Tibial nerve (tissue), 4 donors: ENCODE data around the gene NR2F2. TPM values are rescaled to one million over a fixed set of nuclear protein-coding genes. Genes with fewer than 3 reads are reported as not detected.

Source experiments
- DNase-seq, 2 donors: peaks; one replicate each; pipeline ENCODE4 v3.0.0-alpha.2; 2019; ENCODE audit warnings: low spot score in 2 of 2
- H3K27ac ChIP-seq, 4 donors: fragments of 200-600 bp; sonication (generic) in 3 of 4; one replicate each; pipeline ENCODE4 v1.5.1; 2017 to 2019; ENCODE audit warnings: mild to moderate bottlenecking in 1 of 4
- H3K27me3 ChIP-seq, 2 donors: fragments of 200-600 bp; sonication (generic) in 1 of 2; one replicate each; pipeline versions ENCODE4 v1.5.1 to v1.6.0; 2017 to 2019
- H3K36me3 ChIP-seq, 3 donors: fragments of 200-600 bp; sonication (generic); one replicate each; pipeline ENCODE4 v1.5.1; 2018 to 2019
- H3K4me1 ChIP-seq, 4 donors: fragments of 200-600 bp; sonication (generic) in 3 of 4; one replicate each; pipeline ENCODE4 v1.5.1; 2017 to 2019
- H3K4me3 ChIP-seq, 4 donors: fragments of 200-600 bp; sonication (generic) in 3 of 4; one replicate each; pipeline ENCODE4 v1.5.1; 2017 to 2019; ENCODE audit warnings: mild to moderate bottlenecking in 1 of 4, moderate library complexity in 1 of 4
- H3K9me3 ChIP-seq, 4 donors: fragments of 200-600 bp; sonication (generic) in 3 of 4; one replicate each; pipeline ENCODE4 v1.5.1; 2017 to 2019
- CTCF ChIP-seq, 5 experiments: fragments of 200-600 bp in 3 of 5; fragments of 450-650 bp in 2 of 5; sonication (generic) in 3 of 5; IDR thresholded peaks; one replicate each; pipeline ENCODE4 v1.5.1; 2016 to 2019; ENCODE audit warnings: antibody characterized with exemption in 5 of 5, mild to moderate bottlenecking in 3 of 5, moderate library complexity in 2 of 5
- EP300 ChIP-seq, 2 donors: sonication (generic); formaldehyde crosslinking; IDR thresholded peaks; one replicate each; pipeline ENCODE4 v1.6.1; 2017; ENCODE audit warnings: antibody characterized with exemption in 2 of 2, mild to moderate bottlenecking in 1 of 2
- POLR2A ChIP-seq, 2 donors: fragments of 450-650 bp; IDR thresholded peaks; one replicate each; pipeline ENCODE4 v1.6.1; 2017; ENCODE audit warnings: antibody characterized with exemption in 2 of 2, mild to moderate bottlenecking in 2 of 2, moderate library complexity in 2 of 2
- WGBS, 2 donors: methylation state at CpG; one replicate each; pipeline ENCODE4 v1.1.5; 2018; 5-methylcytosine and 5-hydroxymethylcytosine counted together
- total RNA-seq, 4 donors: library from RNA; depleted of rRNA; stranded (reverse); fragments of >200 nt; gene quantifications; one replicate each; pipeline ENCODE4 v1.1.0, GENCODE V29; 2016

The NR2F2 gene
- total RNA-seq, 4 donors from 2014 or later, result 70.8 to 129 (median 124) TPM

DNA sequence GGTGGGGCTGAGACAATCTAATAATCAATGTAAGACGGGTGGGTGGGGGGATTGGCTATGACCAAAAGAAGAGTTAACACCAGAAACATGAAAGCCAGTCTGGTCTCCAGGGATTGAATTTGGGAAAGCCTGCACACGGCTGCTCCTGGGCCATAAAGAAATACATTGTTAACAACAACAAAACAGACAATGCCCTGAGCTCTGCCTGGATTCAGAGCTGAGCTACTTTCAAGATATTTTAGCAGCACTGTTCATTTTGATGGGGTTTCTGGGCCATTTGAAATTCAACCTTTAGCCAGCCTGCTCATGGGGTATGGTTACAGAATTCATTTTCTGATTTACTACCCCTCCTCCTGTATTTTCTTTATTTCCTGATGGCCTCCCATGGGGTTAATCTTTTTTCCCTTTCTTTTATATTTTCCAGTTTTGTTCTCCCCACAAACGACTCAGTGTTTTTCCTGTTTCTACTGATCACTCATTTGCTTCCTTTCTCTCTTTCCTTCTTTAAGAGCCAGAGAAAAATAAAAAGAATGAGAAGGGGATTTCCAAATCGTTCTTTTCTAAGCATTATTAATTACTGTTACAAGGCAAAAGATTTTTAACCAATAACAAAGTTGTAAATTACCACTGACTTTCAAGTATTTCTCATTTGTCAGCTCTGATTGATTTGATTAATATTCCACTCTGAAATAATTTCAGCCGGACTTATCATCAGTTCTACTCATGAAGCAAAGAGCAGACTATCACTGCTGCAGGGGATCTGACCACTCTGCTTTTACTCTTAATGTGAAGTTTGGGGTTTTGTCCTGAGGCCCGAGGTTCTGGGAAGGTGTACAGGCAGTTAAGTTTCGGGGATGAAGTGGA, 19.6 kb downstream of the NR2F2 start:
- peak overlapping the region in 2 of 4 donors; percentile 2 to 75 for H3K4me3 ChIP-seq
- no peaks in the 10 kb centered on the region for H3K27me3 ChIP-seq
- TF ChIP-seq EP300 (IDR thresholded peaks at IDR 0.05), result no peak
- peak overlapping the region; percentile 95 to 100 (median 98) for H3K27ac ChIP-seq
- WGBS, 2 donors, result 7 to 9% methylated on average over 7 of the region's 7 CpGs
- H3K9me3 ChIP-seq, result no peaks in the 10 kb centered on the region
- no peak for DNase-seq
- H3K36me3 ChIP-seq, result no peaks in the 10 kb centered on the region
- peaks cover 4 to 57% (median 19%) of the 10 kb centered on the region in 4 donors for H3K4me1 ChIP-seq

DNA sequence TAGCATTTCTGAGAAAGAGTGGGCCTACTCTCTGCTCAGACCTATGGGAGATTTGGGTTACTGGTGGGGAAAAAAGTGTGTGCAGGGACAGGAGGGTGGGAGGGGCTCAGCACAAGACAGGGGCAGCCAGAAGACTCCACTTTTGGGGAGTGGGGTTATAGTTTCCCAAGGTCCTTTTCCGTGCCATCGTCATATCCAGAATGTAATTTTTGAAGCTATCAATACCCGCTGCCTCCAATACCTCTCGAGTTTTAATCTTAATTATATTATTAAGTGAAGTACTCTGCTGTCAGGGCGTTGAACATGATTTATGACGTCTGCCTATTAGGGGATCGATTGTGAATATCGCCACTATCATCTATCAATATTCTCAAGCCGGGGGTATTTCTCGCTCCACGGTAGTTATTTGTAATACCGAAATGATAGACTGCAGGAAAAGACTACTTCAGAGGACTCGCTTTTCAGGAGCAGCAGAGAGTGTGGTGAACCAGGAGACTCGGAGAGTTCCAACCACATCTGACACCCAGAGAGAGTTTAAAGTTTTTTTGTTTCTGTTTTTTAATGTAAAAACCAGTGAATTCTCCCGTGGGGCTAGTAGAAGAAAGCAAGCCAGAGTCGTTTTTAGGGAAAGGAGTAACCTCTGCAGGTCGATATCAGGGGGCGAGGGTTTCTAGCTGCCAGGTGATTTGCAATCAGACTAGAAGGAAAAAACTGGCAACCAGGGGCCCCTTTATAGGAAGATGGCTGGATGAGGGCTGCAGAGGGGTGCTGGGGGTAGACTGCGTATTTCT, 20.6 kb downstream of the NR2F2 start:
- TF ChIP-seq EP300 (IDR thresholded peaks at IDR 0.05) (no peak), CTCF (IDR thresholded peaks at IDR 0.05) (no peak), POLR2A (IDR thresholded peaks at IDR 0.05) (no peak)
- no peaks in the 10 kb centered on the region for H3K27me3 ChIP-seq
- H3K4me3 ChIP-seq, result peak overlapping the region; percentile 30 to 75 (median 40)
- peak overlapping the region; percentile 95 to 100 (median 98) for H3K27ac ChIP-seq
- no peaks in the 10 kb centered on the region for H3K36me3 ChIP-seq
- 11 to 14% methylated on average over 19 of the region's 19 CpGs for WGBS, 2 donors
- no peak for DNase-seq
- peaks cover 4 to 67% (median 25%) of the 10 kb centered on the region in 4 donors for H3K4me1 ChIP-seq
- no peaks in the 10 kb centered on the region for H3K9me3 ChIP-seq

- Histone ChIP-seq H3K9me3 (no peaks in the 10 kb centered on the region), H3K27me3 (no peaks in the 10 kb centered on the region), H3K4me1 (peaks cover 4 to 72% (median 29%) of the 10 kb centered on the region in 4 donors), H3K4me3 (peak overlapping the region; percentile 30 to 75 (median 40)), H3K27ac (peak overlapping the region; percentile 95 to 100 (median 98)), H3K36me3 (no peaks in the 10 kb centered on the region)
- TF ChIP-seq CTCF (IDR thresholded peaks at IDR 0.05) (peak in 2 of 5 experiments; percentile 12 to 19), EP300 (IDR thresholded peaks at IDR 0.05) (peak in 1 of 2 donors; percentile 55), POLR2A (IDR thresholded peaks at IDR 0.05) (no peak)
- WGBS, 2 donors, result 8 to 17% methylated on average over 26 to 50 of the region's 56 CpGs
- DNase-seq, result no peak
Observed at GRCh38 chr15:96351761-96352603, 21.5 kb downstream of the NR2F2 start.

- Histone ChIP-seq H3K4me1 (peaks cover 4 to 70% (median 29%) of the 10 kb centered on the region in 4 donors), H3K27ac (peak overlapping the region; percentile 95 to 100 (median 98)), H3K4me3 (peak overlapping the region; percentile 30 to 81 (median 56)), H3K36me3 (no peaks in the 10 kb centered on the region), H3K9me3 (no peaks in the 10 kb centered on the region), H3K27me3 (no peaks in the 10 kb centered on the region)
- no peak for DNase-seq
- WGBS, 2 donors, result 21 to 22% methylated on average over 12 of the region's 12 CpGs
- peak in 1 of 2 donors; percentile 4 for TF ChIP-seq POLR2A (IDR thresholded peaks at IDR 0.05)
- TF ChIP-seq CTCF (IDR thresholded peaks at IDR 0.05), result no peak
Observed at GRCh38 chr15:96352604-96353405, 22.3 kb downstream of the NR2F2 start.
